ENCODE data around the gene GABRQ. TPM values are rescaled to one million over a fixed set of nuclear protein-coding genes. Genes with fewer than 3 reads are reported as not detected.

GABRQ gene
- under 0.01 and 0.34 TPM in 2 replicates for total RNA-seq

GRCh38 chrX:152637649-152638442 lies at the start of gene GABRQ:
Gene GABRQ (plus strand): TSS chrX:152637895. CDS start chrX:152638203, 308 bp downstream.

GRCh38 chrX:152697952-152698931 lies 60.5 kb downstream of the GABRQ start, which contains the start of gene MAGEA3:
Gene MAGEA3 (plus strand): TSS chrX:152698794. CDS start chrX:152700833, 2,039 bp downstream.

Other genes with a start within 250 kb of the GABRQ start
- gene GABRA3, start 186.6 kb upstream of the GABRQ start, total RNA-seq = not detected in 2 replicates
- gene MAGEA3, start 60.9 kb downstream of the GABRQ start, total RNA-seq = not detected in 2 replicates
- not detected in 2 replicates for gene CSAG2, start 71.4 kb downstream of the GABRQ start, total RNA-seq
- gene MAGEA2B, start 76.7 kb downstream of the GABRQ start, total RNA-seq = not detected in 2 replicates
- not detected in 2 replicates for gene CSAG1, start 95.8 kb downstream of the GABRQ start, total RNA-seq
- gene MAGEA12, start 95.9 kb downstream of the GABRQ start, total RNA-seq = not detected in 2 replicates
- gene MAGEA2, start 115.9 kb downstream of the GABRQ start, total RNA-seq = not detected in 2 replicates
- gene CSAG3, start 121.3 kb downstream of the GABRQ start, total RNA-seq = not detected in 2 replicates
- gene MAGEA6, start 131.8 kb downstream of the GABRQ start, total RNA-seq = not detected in 2 replicates
- 26.3 and 28.2 TPM in 2 replicates for gene CETN2, start 192.9 kb downstream of the GABRQ start, total RNA-seq
- 20.8 and 28.8 TPM in 2 replicates for gene NSDHL, start 193.2 kb downstream of the GABRQ start, total RNA-seq

All from nasal cavity respiratory epithelium epithelial cell of viscerocranial mucosa (primary cell).